Epithelial cell of proximal tubule (primary cell): ENCODE data around the gene CDK5RAP2. TPM values are rescaled to one million over a fixed set of nuclear protein-coding genes. Genes with fewer than 3 reads are reported as not detected.

Experiments
- DNase-seq: peaks from one replicate; pipeline ENCODE4 v3.0.0-alpha.2; 2011; ENCODE audit warnings: low read depth
- H3K4me3 ChIP-seq: 2 replicates; pipeline ENCODE4 v1.5.1; 2011; ENCODE audit warnings: low read depth, mild to moderate bottlenecking, low read length
- CTCF ChIP-seq: conservative IDR thresholded peaks from 2 replicates; pipeline ENCODE4 v1.5.1; 2012; ENCODE audit warnings: low read depth, mild to moderate bottlenecking, low read length
- total RNA-seq: library from RNA; depleted of rRNA; stranded (reverse); fragments of >200 nt; gene quantifications from 2 replicates; pipeline ENCODE4 v1.2.3, GENCODE V29; 2015

The CDK5RAP2 gene
- total RNA-seq, 1 donor from 2014 or later = 38.7 TPM

GRCh38 chr9:120439926-120440325, 140.0 kb downstream of the CDK5RAP2 start:
- no peak overlapping the region for H3K4me3 ChIP-seq
- no peak for TF ChIP-seq CTCF
- no peak for DNase-seq

- no peak overlapping the region for H3K4me3 ChIP-seq
- TF ChIP-seq CTCF = peak; percentile 67
- no peak for DNase-seq
Observed at GRCh38 chr9:120438836-120439546, 141.0 kb downstream of the CDK5RAP2 start.

- DNase-seq = no peak
- H3K4me3 ChIP-seq = no peak overlapping the region
- TF ChIP-seq CTCF = no peak
Observed at GRCh38 chr9:120438111-120438510, 141.9 kb downstream of the CDK5RAP2 start.

- no peak for DNase-seq
- H3K4me3 ChIP-seq = no peak overlapping the region
- no peak for TF ChIP-seq CTCF
Observed at GRCh38 chr9:120436983-120437475, 142.9 kb downstream of the CDK5RAP2 start.

GRCh38 chr9:120436446-120436845, 143.5 kb downstream of the CDK5RAP2 start:
- no peak for DNase-seq
- H3K4me3 ChIP-seq = no peak overlapping the region
- TF ChIP-seq CTCF = no peak

GRCh38 chr9:120435091-120435490, 144.9 kb downstream of the CDK5RAP2 start:
- H3K4me3 ChIP-seq = no peak overlapping the region
- DNase-seq = no peak
- TF ChIP-seq CTCF = no peak

GRCh38 chr9:120434532-120434931, 145.4 kb downstream of the CDK5RAP2 start:
- no peak for TF ChIP-seq CTCF
- H3K4me3 ChIP-seq = no peak overlapping the region
- no peak for DNase-seq
